Placental epithelial cell (primary cell): ENCODE measurements around the gene CD4. TPM values are rescaled to one million over a fixed set of nuclear protein-coding genes. Genes with fewer than 3 reads are reported as not detected.

Experiments
- total RNA-seq: library from RNA; depleted of rRNA; stranded (reverse); fragments of >200 nt; gene quantifications from 2 replicates; pipeline ENCODE4 v1.2.3, GENCODE V29; 2012

CD4 gene
- 0.98 and 1.2 TPM in 2 replicates for total RNA-seq

DNA sequence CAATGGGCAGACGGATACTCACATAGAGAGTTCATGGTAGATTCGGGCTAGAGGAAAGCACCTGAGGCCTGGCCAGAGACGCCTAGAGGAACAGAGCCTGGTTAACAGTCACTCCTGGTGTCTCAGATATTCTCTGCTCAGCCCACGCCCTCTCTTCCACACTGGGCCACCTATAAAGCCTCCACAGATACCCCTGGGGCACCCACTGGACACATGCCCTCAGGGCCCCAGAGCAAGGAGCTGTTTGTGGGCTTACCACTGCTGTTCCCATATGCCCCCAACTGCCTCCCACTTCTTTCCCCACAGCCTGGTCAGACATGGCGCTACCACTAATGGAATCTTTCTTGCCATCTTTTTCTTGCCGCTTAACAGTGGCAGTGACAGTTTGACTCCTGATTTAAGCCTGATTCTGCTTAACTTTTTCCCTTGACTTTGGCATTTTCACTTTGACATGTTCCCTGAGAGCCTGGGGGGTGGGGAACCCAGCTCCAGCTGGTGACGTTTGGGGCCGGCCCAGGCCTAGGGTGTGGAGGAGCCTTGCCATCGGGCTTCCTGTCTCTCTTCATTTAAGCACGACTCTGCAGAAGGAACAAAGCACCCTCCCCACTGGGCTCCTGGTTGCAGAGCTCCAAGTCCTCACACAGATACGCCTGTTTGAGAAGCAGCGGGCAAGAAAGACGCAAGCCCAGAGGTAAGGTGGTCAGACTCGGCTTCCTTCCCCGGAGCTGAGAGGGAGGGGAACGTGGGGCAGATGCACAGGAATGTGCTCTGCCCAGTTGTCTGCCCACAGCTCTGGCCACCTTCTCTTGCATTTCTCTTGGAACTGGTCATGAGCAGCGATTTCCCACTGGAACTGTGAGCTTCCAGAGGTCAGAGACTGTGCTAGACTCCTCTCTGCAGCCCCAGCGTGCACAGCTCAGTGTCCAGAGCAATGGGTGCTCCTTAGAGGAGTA is at the start of gene CD4:
Gene CD4 (plus strand): TSS at position 557 of the 953 bp plus-strand sequence. CDS start 10,611 bp downstream, outside the sequence.

DNA sequence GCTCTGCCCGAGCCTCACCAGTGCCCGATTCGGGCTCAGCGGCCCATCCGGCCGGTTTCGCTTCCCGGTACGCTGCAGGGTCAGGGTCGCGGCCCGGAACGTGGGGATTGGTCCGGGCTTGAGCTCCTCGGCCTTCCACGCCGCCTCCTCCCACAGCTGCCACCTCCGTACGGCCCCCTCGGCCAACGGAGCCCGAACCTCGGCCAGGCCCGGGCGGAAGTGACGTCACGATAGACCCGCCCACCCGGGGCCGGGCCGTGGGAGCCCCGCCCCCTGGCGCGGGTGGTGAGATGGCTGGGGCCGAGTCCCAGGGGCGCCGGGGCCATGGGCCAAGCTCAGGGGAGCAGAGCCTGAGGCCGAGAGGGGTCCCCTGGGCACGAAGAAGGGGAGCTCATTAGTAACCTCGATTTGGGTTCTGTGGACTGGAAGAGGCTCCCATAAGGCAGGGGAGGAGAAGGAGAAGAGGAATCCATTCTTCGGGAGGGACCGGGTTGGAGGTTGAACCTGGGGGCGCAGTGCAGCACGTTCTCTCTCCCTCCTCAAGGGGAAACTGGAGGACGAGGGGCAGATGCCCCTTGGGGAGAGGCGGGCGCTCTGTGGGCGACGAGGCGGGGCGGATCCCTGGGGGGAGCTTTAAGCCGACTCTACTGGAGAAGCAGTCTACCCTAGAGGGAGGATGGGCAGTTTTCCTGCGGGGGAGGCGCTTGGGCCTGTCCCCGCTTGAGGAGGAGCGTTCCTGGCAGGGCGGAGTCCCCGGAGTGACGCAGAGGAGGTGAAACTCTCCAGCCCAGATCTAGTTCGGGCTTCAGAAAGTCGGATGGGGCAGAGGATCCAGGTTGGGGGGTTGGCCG is 36.2 kb upstream of the CD4 start, which contains the start of gene MLF2:
Gene MLF2 (minus strand): TSS at position 221 of the 851 bp plus-strand sequence. CDS start 807 bp downstream, outside the sequence.

DNA sequence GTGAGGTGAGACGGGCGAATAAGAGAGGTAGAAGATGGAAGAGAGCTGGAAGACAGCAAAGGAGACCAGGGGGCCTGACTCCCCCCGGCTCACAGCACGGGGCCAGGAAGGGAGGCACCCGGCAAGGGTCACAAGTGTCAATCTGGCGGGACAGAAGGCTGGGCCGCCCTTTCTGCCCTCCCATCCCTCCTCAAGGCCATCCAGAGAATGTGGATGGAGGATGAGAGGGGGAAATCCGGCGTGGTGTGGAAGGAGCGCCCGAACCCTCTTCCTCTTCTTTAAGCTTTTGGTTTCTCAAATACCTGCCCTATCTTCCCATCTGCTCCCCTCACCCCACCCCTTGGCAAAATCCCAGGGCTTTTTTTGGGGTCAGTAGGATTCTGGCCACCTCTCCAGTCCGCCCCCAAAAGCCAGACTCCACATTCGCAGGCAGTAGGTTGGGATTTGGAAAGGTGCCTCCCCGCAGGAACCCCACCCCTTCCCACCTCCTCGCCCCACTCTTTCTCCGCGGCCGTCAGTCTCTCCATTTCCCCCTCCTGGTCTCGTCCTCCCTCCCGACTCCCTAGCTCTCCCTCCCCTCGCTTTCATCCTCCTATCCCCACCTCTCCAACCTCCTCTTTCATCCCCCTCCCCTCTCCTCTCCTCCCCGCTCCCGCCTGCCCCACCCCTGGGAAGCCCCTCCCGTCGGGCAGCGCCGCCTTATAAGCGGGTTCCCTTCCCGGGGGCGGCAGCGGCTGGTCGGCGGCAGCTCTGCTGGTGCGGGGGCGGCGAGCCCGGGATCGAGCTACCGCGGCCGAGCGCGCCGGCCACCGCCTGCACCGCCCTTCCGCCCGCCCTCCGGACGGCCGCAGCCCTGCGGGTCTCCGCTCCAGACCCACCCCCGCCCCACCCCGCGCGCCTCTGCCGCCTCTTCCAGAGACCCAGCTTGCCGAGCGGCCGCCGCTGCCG is 23.4 kb upstream of the CD4 start, which contains the start of gene PTMS:
Gene PTMS (plus strand): TSS at position 730 of the 948 bp plus-strand sequence. CDS start 343 bp downstream, outside the sequence.

DNA sequence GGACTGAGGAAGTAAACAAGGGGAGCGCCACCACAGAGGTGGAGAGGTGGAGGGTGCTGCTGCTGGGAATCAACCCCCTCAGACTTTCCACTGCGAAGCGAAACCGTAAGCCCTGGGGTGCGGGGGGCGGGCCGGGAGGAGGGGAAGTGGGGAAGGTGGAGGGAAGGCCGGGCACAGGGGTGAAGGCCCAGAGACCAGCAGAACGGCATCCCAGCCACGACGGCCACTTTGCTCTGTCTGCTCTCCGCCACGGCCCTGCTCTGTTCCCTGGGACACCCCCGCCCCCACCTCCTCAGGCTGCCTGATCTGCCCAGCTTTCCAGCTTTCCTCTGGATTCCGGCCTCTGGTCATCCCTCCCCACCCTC is 17.0 kb upstream of the CD4 start, which contains the start of gene LAG3:
Gene LAG3 (plus strand): TSS at position 190 of the 365 bp plus-strand sequence. CDS start 333 bp downstream, outside the sequence.

DNA sequence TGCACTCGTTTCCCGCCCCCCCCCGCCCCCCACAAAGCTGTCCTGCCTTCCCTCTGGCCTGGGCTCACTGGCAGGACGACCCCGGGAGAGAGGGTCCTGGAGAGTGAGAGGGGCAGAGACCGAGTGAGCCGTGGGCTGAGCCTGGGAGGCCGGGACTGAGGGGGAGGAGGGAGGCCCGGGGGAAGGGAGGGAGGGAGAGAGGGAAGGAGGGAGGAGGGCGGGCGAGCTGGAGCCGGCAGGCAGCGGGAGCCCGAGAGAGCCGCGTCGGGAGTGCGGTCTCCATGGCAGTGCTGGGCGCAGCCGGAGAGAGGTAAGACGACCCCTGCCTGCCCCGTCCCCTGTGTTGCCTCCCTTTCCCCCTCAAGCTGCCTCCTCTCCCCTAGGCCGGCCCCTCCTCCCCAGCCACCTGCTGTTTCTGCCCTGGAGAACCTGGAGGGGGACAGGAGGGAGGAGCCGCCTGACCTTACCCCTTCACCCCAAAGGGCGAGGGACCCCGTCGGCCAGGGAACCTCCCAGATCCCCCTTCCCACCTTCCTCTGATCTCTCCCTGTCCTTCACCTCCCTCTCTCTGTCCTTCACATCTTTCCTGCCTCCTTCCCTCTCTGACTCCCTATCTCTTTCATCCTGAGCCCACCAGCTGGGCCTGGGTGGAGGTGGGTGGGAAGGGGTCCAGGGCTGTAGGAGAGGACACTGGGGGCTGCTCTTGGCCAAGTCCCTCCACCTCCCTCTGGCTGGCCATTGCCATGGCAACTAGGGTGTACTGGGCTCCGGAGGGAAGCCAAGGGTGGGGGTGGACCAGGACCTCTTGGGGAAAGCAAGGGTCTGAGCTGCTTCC is 32.5 kb downstream of the CD4 start, which contains the start of gene GPR162:
Gene GPR162 (plus strand): TSS at position 231 of the 835 bp plus-strand sequence. CDS start 2,078 bp downstream, outside the sequence.

DNA sequence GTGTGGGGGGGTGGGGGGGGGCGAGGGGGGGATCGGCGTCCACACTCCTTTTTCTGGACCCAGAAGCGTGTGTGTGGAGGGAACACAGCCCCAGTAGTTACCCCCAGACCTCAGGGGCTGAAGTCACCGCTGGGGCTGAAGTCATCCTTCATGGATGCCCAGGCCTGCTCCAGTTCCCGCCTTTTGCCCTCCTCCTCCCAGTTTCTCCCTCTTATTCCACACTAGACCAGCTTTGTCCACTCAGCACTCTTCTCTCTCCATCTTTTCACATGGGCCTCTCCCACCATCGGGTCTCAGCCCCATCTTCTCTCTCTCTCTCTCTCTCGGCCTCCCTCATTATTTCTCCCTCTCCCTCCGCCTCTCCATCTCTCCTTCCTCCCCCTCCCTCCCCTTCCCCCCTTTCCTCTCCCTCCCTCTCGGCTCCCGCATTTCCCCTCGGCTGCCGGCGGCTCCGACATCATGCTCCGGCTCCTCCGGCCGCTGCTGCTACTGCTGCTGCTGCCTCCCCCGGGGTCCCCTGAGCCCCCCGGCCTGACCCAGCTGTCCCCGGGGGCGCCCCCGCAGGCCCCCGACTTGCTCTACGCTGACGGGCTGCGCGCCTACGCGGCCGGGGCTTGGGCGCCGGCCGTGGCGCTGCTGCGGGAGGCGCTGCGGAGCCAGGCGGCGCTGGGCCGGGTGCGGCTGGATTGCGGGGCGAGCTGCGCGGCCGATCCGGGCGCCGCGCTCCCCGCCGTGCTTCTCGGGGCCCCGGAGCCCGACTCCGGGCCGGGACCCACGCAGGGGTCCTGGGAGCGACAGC is 38.9 kb downstream of the CD4 start, which contains the start of gene P3H3:
Gene P3H3 (plus strand): TSS at position 426 of the 799 bp plus-strand sequence. CDS start 34 bp downstream, at position 460.

DNA sequence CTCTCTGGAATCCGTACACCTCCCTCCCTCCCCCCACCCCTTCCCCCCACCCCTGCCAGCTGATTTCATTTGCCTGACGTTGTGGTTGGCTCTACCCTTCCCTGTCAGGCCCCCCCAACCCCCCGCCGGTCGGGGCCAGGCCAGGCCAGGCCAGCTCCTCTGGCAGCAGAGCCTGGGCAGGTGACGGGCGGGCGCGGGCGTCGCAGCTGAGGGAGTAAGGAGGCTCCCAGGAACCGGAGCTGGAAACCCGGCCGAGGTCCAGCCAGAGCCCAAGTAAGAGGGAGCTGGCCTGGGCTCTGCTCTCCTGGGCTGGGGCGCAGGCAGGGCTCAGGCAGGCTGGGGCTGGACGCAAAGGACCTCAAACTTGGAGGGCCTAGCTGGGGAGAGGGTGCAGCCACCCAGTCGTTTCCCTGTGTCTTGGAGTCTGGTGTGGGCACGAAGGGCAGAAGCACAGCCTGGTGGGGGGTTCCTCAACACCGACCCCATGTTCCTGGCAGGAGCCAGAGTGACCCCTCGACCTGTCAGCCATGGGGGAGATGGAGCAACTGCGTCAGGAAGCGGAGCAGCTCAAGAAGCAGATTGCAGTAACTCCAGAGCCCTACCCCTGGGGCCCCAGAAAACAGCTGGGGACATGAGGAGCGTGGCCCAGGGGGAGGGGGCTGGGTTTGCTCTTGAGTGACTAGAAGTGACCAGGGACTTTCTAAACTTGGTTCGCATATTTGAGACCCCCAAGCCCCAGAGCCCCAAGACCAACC is 51.6 kb downstream of the CD4 start, which contains the start of gene GNB3:
Gene GNB3 (plus strand): TSS at position 165 of the 755 bp plus-strand sequence. CDS start 363 bp downstream, at position 528.

DNA sequence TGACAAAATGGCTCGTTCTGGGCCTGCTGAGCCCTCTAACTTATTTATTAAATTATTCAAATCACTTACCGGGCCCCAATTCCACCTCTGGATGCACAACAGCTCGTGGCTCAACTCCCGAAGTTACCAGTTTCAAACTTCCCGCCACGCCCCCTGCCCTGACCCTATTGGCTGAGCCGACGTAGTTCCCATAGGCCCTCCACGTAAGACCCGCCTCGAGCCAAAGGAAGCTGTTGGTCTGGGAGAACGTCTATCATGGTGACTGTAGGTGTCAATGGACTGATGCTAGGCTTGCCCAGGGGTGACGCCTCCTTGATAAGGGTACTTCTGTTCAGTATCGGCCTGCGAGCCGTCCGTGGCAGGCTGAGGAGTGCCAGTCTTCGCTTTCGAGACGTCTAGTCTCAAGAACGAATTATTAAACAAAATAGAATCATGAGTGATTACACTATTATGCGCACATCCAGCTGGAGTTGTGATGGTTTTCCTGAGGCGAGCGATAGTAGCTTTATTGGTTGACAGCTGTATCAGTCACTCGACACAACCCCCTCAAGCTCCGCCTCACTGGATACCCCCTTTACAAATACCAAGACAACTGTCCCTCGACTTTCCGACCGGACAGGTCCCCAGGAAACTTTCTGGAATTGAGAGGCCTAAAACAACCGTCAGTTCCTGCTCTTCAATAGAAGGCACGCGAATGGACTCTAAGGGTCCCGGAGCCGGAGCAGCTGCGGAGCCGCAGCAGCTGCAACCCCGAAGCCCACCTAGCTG is 62.0 kb downstream of the CD4 start, which contains the start of gene CDCA3:
Gene CDCA3 (minus strand): TSS at position 134 of the 768 bp plus-strand sequence. CDS start 334 bp downstream, outside the sequence.

DNA sequence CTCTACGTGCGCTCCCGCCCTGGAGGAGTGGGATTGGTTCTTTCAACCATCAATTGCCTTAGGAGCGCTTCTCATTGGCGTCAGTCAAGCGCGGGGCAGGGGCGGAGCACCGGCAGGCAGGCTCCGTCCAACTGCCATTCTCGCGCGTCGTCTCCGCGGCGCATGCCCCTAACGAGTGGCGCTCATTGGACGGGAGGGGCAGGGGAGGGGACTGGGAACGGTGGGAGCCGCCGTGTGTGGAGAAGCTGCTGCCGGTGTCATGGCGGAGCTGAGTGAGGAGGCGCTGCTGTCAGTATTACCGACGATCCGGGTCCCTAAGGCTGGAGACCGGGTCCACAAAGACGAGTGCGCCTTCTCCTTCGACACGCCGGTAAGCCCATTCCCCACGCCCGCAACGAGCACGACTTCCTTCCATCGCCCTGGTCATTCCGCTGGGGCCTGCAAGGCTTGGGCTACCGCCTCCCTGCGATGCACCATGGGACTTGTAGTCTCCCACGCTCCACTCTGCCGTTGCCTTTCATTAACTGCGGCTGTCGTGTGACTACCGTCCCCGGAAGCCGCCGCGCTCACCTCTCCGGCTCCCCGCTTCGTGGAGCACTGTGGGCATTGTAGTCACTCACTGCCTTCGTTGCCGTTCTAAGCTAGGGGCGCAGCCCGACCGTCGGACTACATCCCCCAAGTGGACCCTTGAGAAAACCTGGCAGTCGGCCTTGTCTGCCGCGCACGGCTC is 62.8 kb downstream of the CD4 start, which contains the start of gene USP5:
Gene USP5 (plus strand): TSS at position 230 of the 730 bp plus-strand sequence. CDS start 30 bp downstream, at position 260.

DNA sequence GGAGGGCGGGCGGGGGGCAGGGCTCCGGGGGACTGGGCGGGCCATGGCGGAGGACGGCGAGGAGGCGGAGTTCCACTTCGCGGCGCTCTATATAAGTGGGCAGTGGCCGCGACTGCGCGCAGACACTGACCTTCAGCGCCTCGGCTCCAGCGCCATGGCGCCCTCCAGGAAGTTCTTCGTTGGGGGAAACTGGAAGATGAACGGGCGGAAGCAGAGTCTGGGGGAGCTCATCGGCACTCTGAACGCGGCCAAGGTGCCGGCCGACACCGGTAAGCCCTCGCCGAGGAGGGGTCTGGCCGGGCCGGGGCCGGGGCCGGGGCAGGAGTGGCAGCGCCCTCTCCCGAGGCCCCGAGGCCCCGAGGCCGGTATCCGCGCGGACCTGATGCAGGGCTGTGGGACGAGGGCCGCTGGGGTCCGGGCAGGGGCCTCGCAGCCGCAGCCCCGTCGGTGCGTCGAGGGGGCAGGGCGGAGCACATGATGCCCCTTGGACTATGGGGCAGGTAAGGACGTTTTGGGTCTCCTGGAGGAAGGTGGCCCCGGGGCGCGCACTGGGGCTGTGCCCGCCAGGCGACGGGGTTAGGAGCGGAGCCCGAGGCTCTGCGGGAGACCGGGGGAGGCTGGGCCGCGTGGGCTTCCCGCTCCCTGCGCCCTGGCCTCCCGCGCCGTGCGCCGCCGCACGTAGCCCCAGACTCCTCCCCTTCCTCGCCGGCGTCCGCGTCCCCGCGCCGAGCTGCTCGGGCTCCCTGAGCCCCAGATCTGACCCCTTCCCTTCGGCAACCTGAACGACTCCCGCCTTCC is 78.3 kb downstream of the CD4 start, which contains the start of gene TPI1:
Gene TPI1 (plus strand): TSS at position 119 of the 798 bp plus-strand sequence. CDS start 36 bp downstream, at position 155.

Other genes with a start within 250 kb of the CD4 start
- 7.1 and 8.9 TPM in 2 replicates for gene IFFO1, start 233.5 kb upstream of the CD4 start, total RNA-seq
- 17.7 and 35.0 TPM in 2 replicates for gene NOP2, start 221.2 kb upstream of the CD4 start, total RNA-seq
- gene CHD4, start 182.1 kb upstream of the CD4 start, total RNA-seq: 221 and 313 TPM in 2 replicates
- 5.1 and 10.7 TPM in 2 replicates for gene LPAR5, start 153.6 kb upstream of the CD4 start, total RNA-seq
- gene ACRBP, start 142.1 kb upstream of the CD4 start, total RNA-seq: 1.6 TPM in 1 of 2 replicates, not detected in the other
- gene ING4, start 126.4 kb upstream of the CD4 start, total RNA-seq: 47.9 and 81.7 TPM in 2 replicates
- gene ZNF384, start 100.2 kb upstream of the CD4 start, total RNA-seq: 29.2 and 29.8 TPM in 2 replicates
- not detected in 2 replicates for gene PIANP, start 88.7 kb upstream of the CD4 start, total RNA-seq
- gene COPS7A, start 65.5 kb upstream of the CD4 start, total RNA-seq: 48.4 and 50.3 TPM in 2 replicates
- 117 and 212 TPM in 2 replicates for gene MLF2, start 36.4 kb upstream of the CD4 start, total RNA-seq
- 70.4 and 99.3 TPM in 2 replicates for gene PTMS, start 23.2 kb upstream of the CD4 start, total RNA-seq
- gene LAG3, start 17.0 kb upstream of the CD4 start, total RNA-seq: 0.11 and 0.39 TPM in 2 replicates
- 0.11 and 3.1 TPM in 2 replicates for gene GPR162, start 32.3 kb downstream of the CD4 start, total RNA-seq
- 47.1 and 86.8 TPM in 2 replicates for gene P3H3, start 38.9 kb downstream of the CD4 start, total RNA-seq
- gene GNB3, start 51.4 kb downstream of the CD4 start, total RNA-seq: 0.65 and 3.1 TPM in 2 replicates
- 7.9 and 13.8 TPM in 2 replicates for gene CDCA3, start 61.8 kb downstream of the CD4 start, total RNA-seq
- 69.5 and 126 TPM in 2 replicates for gene USP5, start 62.6 kb downstream of the CD4 start, total RNA-seq
- gene TPI1, start 78.0 kb downstream of the CD4 start, total RNA-seq: 461 and 897 TPM in 2 replicates
- gene SPSB2, start 83.8 kb downstream of the CD4 start, total RNA-seq: 8.8 and 12.6 TPM in 2 replicates
- gene LRRC23, start 115.3 kb downstream of the CD4 start, total RNA-seq: 8.2 and 21.6 TPM in 2 replicates
- 0.76 and 1.6 TPM in 2 replicates for gene ENO2, start 125.1 kb downstream of the CD4 start, total RNA-seq
- 12.7 and 23.2 TPM in 2 replicates for gene ATN1, start 138.4 kb downstream of the CD4 start, total RNA-seq
- not detected in 2 replicates for gene RNU7-1, start 154.3 kb downstream of the CD4 start, total RNA-seq
- gene C12orf57, start 154.5 kb downstream of the CD4 start, total RNA-seq: 72.8 and 133 TPM in 2 replicates
- gene PTPN6, start 161.8 kb downstream of the CD4 start, total RNA-seq: 21.2 and 25.1 TPM in 2 replicates
- gene PHB2, start 181.1 kb downstream of the CD4 start, total RNA-seq: 142 and 192 TPM in 2 replicates
- 24.7 and 26.0 TPM in 2 replicates for gene EMG1, start 181.4 kb downstream of the CD4 start, total RNA-seq
- gene LPCAT3, start 228.9 kb downstream of the CD4 start, total RNA-seq: 18.8 and 33.6 TPM in 2 replicates